NCI-H748 (cell line): Measurements from ENCODE around the gene MFAP4.
"Not testable (repeated sequence)": the region's sequence is repeated elsewhere in the genome, so short reads cannot be mapped to it uniquely, and the experiment has no call there.

Source experiments
- DNase-seq: peaks from one replicate; lab custom pipeline; 2025; ENCODE audit not compliant: unreplicated experiment; lab: John Stamatoyannopoulos, UW

The MFAP4 gene

GRCh38 chr17:19354748-19355147 lies 32.2 kb downstream of the MFAP4 start:
- no peak for DNase-seq

- DNase-seq = not testable (repeated sequence)
Measured at GRCh38 chr17:19353401-19353800, 33.6 kb downstream of the MFAP4 start.

- DNase-seq = no peak
Measured at GRCh38 chr17:19348806-19349205, 38.2 kb downstream of the MFAP4 start.

- no peak for DNase-seq
Measured at GRCh38 chr17:19348081-19348650, 38.8 kb downstream of the MFAP4 start.

GRCh38 chr17:19347323-19348080 lies 39.5 kb downstream of the MFAP4 start:
- DNase-seq = no peak

- no peak for DNase-seq
Measured at GRCh38 chr17:19346351-19347255, 40.4 kb downstream of the MFAP4 start.

GRCh38 chr17:19345486-19346350 lies 41.3 kb downstream of the MFAP4 start:
- no peak for DNase-seq

- no peak for DNase-seq
Measured at GRCh38 chr17:19345067-19345460, 41.9 kb downstream of the MFAP4 start.

- no peak for DNase-seq
Measured at GRCh38 chr17:19344311-19345066, 42.5 kb downstream of the MFAP4 start.

GRCh38 chr17:19343671-19344151 lies 43.3 kb downstream of the MFAP4 start:
- no peak for DNase-seq

GRCh38 chr17:19343256-19343630 lies 43.7 kb downstream of the MFAP4 start:
- DNase-seq = no peak

GRCh38 chr17:19342611-19343255 lies 44.3 kb downstream of the MFAP4 start:
- no peak for DNase-seq

GRCh38 chr17:19341641-19342610 lies 45.1 kb downstream of the MFAP4 start:
- DNase-seq = no peak

- DNase-seq = no peak
Measured at GRCh38 chr17:19341211-19341631, 45.8 kb downstream of the MFAP4 start.

GRCh38 chr17:19339341-19339815 lies 47.6 kb downstream of the MFAP4 start:
- DNase-seq = no peak

- DNase-seq = peak; percentile 36
Measured at GRCh38 chr17:19338031-19338990, 48.7 kb downstream of the MFAP4 start.

- DNase-seq = no peak
Measured at GRCh38 chr17:19337712-19338023, 49.3 kb downstream of the MFAP4 start.
